Measurements from ENCODE around the gene PEX10.
A peak's percentile ranks its signal among the peaks of the same experiment; 100 is the strongest.

The PEX10 gene

DNA sequence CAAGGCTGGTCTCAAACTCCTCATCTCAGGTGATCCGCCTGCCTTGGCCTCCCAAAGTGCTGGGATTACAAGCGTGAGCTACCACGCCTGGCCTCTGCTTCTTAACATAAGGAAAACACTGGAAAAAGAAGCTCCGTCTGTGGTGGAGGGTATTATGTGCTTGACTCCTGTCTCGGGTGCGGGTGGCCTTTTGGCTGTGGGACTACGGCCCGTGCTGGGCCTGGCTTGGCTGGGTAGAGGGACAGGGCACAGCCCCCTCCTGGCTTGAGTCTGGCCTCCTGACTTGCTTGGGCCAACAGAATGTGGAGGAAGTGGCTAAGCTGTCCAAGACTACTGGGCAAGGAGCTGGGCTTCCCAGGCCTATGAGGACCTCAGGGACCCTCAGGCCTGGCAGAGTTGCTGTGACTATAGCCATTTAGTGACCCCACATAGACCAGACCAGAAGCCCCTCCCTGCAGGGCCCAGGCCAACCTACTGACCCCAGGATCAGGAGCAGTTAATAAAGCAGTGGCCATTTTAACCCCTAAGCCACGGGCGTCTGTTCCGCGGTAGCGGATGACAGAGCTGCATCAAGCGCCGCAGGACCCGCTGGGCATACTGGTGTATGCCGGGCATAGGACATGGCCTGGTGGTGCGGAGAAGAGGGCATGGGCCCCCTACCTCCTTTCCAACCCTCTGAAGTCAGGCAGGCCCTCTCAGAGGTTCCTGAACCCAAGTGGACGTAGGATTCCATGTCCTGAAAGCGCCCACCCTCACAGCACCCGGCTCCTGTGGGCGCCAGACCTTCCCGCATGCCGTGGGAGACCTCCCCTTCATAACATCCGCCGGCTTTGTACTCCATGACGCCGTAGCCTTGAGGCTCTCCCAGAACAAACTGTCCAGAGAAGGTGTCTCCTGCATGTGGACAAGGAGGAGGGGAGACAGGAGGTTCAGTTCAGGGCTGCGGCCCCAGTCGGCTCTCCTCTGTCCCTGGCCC lies 25.4 kb downstream of the PEX10 start:
- DNase-seq (ENCODE audit: low spot score), result no peak

DNA sequence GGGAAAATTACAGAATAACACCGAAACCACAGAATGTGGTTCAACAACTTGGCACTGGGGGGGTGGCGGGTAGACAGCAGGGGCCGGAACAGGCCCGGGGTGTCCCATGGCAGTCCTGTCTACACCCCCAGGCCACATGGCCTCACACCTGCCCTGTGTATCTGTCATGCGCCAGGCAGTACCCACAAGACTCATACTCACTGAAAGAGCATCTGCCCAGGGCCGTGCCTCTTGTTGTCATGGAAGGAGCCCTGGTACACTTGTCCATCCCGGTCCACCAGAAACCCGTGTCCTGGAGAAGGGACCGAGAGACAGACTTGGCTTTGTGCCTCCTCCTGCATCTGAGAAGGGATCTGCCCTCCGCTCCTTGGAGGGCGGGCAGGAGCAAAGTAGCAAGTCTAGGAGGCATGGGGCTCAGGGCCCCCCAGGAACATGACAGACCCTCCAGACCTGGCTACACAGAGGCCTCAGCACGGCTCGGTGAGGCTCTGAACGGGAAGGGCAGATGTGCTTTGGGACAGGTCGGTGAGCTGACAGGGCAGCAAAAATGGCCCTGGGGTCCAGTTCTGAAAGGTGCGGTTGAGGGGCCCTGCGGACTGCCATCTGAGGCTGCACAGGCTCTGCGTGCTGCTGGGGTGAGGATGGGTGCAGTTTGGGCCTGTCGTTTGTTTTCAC lies 26.6 kb downstream of the PEX10 start:
- no peak for DNase-seq (ENCODE audit: low spot score)

DNA sequence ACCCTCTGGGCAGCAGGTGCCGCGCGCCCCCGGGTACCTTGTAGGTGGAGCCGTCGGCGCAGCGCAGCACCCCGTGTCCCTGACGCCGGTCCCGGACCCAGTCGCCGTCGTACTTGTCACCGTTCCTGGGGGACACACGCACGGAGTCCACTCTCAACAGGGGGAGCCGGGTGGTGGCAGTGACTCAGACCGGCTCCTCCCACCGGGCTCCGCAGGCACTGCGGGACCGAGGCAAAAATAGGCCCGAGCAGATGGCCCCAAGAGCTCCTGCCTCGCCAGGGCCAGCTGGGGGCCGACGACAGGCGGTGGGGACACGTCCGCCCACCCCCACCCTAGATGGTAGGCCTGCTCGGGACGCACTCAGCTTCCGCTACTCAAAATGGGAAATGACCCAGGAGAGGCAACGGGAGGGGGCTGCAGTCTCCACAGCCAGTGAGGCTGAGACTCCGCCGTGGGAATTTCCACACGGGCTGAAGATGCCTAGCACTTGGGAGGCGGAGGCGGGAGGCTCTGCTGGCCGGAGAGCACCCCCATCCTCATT lies 27.4 kb downstream of the PEX10 start:
- DNase-seq (ENCODE audit: low spot score), result no peak

DNA sequence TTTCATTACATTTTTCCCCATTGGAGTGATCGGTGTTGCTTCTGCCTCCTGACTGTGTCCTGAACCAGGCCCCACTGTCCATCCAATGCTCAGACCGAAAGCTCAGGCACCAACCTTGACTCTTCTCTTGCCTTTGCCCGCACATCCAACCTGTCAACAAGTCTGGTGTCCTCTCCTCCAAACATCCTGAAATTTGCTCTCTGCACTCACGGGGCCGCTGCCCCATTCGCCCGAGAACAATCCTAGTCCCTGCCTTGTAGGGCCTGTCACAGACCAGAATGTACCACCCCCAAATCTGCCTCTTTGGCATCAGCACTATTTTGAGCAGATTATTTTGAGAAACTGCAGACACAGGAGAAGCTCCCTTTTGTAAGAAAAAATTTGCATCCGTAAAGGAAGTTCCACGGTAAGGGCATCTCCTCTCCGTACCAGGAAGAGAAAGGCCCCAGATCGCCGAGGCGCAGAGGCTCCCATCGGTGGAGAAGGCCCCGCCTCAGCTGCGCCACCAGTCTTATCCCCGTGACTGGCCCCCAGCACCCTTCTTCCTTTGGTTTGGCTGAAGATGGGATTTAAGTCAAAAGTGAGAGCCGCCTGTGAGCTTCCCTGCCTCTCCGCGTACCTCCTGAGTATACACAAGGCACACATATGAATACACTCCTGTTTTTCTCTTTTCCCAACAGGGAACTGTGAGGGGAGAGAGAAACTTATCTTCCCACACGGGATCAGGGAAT lies 28.1 kb downstream of the PEX10 start:
- no peak for DNase-seq (ENCODE audit: low spot score)

DNA sequence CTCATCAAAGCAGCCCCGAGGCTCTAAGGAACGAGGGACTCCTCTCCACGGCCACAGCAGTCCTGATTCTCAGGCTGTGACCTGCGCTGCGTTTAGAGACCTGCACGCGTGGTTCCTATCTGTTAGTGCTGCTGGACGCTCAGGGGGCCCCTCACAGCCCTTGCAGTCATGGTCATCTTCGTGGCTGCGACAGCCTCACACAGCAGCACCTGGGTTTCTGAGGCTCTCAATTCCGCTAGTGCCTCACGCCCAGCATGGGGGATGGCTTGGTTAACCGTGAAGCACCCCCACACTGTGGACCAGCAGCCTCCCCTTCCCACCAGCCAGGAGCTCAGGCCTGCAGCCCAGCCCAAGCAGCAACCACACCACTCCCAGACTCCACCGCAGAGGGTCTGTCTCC lies 28.8 kb downstream of the PEX10 start:
- no peak for DNase-seq (ENCODE audit: low spot score)

DNA sequence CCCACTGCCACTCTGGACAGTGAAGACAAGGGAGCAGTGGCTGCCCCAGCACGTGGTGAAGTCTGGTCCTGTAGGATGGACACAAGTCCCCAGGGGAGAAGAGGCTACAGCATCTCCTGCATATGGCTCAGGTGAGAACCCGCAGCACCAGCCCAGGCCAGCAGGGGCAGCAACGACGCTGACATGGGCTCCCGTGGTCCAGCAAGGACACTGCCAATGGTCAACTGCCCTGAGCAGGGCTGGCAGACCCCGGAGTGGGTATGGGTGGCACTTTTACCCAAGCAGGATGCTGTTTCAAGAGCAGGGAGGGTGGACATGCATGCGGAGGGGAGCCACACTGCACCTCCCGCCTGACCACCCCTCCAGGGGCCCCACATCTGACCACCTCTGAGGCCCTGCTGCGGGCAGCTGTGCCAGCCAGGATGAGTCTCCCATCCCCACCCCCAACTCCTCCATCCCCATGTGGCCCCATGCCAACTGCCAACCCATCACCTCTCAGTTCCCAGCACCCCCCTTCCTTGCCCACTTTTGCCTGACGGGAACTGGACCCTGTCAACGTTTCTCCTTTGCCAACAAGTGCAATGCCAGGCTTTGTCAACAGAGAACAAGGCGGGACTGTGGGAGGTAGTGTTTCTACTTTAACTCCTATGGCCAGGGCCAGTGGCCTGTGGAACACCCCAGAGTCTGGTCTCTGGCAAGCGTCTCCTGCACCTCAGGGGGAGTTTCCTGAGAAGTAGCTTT lies 29.6 kb downstream of the PEX10 start:
- DNase-seq (ENCODE audit: low spot score), result peak; percentile 31

DNA sequence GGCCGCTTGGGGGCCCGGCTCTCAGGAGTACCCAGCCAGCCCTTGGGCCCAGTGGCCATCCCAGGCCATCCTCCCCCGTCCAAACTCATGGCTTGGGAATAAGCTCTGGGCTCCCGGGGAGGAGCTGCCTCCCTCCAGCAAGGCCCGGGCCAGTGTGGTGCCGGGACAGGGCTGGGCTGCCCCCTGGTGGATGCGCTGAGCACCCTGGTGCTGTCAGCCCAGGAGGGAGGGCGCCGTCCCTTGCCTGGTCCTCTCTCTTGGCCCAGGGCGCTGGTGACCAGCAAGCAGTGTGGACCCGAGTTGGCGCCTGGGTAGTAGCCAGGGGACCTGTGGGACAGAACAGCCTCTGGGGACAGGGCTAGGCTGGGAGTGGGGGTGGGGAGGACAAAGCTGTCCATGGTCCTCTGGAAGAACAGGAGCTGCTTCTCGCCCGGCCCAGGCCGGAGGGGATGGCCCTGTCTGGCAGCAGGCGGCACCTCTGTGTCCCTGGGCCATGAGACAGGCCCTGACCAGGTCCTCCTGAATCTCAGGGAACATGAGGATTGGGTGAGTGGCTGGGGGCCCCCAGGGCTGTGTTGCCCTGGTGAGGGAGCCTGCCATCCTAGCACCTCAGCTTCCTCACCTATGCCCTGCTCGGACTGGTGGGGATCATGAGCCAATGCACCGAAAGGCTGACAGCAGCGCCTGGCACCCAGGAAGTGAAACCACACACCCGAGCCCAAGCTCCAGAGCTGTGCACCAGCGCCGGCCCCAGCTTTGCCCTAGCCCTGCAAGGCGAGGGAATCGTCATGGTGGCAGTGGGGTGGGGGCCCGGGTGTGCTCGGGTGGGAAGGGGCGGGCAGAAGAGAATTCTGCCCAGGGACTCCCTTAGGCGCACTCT lies 30.4 kb downstream of the PEX10 start:
- DNase-seq (ENCODE audit: low spot score), result peak; percentile 70

DNA sequence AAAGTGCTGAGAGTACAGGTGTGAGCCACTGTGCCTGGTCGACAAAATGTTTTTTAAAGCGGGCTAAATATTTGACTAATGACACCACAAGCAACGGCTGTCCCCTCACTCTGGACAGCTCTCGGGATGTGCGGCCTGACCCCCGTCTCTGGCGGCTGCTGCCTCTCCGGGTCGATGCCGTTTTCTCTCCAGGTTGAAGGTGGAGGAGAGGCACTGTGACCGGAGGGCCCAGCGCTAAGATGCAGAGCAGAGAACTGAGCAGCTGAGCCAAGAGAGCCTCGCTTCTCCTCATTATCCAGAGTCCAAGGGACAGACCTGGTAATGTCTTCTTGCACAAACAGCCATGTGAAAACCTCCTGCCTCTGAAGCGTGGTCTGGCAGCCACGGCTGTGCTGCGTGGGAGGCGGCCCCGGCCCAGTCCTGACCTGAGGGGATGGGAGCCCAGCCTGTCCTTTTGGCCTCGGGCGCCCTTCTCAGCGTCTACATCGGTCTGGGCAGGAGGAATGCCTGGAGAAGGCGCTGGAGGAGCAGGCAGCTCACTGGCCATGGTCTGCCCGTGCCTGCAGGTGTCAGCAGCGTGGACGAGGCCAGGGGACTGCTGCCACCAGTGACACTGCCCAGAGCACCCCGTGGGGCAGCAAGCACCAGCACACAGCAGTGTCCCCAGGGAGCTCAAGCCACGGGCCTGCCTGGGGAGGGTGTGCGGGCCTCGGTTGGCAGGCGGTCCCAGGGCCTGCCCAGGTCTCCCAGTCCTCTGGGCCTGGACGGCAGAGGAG lies 31.4 kb downstream of the PEX10 start:
- no peak for DNase-seq (ENCODE audit: low spot score)

DNA sequence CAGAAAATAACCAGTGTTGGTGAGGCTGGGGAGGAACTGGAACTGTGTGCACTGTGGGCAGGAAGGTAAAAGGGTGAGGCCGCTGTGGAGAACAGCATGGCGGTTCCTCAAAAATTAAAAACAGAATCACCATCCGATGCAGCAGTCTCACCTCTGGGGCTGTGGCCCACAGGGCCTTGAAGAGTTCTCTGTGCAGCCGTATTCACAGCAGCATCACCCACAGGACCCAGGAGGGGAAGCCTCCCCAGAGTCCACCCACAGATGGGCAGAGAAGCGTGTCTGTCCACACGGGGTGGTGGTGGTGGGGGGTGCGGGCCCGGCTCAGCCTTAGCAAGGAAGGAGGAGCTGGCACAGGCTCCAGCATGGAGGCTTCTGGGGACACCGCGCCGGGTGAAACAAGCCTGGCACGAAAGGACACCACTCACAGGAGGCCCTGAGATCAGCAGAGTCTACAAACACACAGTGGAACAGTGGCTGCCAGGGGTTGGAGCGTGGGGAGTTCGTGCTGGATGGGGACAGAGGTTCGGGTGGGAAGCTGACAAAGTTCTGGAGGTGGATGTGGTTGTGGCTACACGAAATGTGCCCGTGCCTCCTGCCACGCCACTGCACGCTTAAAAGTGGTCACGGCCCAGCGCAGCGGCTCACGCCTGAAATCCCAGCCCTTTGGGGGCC lies 32.5 kb downstream of the PEX10 start:
- DNase-seq (ENCODE audit: low spot score), result no peak

DNA sequence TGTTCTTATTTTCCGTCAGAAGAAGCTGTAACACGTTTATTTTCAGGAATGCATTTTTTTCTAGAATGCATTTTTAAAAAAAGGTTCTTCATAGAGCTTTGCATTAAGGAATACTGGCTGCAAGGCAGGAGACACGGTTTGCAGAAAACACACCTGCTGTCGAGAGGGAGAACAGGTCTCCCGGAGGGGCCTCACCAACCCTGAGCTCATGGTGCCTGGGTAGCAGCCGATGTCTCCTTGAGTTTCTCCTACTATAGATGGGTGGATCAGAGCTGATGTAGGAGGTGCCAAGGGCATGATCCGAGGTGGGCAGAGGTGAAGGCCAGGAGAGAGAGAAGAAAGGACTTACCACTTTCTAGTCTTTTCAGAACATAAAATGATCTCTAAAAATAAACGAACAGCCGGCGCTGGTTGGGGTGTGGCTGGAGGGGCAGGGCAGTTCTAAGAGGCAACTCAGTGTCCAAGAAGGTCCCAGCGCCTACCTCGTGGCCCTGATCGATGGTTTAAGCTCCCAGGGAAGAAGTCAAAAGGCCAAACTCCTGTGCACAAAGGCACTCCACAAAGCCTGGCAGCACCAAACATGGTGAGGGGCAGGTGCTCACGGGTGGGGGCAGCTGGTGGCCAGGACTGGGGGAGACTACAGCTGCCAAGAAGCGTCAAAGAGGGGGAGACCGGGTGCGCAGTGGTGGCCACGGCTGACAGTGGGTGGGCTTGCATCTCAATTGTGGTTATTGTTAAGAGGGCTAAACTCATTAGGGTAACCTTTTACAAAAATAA lies 33.2 kb downstream of the PEX10 start:
- DNase-seq (ENCODE audit: low spot score), result no peak

DNA sequence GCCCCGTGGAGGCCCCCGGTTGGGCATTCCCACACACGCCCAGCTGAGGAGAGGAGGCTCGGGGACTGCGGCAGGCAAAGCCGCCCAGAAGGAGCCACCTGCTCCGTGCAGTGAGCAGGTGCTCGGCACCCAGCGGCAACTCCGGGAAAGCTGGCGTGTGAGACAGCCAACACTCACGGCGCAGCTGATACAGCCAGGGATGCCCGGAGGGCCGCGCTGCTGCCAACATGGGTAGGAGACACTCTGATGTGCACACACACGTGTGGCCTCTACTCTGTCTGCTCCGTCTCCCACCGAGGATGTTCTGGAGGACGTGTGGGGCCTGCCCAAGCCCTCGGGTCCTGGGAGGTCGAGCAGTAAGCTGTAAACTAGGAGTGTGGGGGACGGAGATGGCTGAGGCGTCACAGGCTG lies 33.9 kb downstream of the PEX10 start:
- no peak for DNase-seq (ENCODE audit: low spot score)

DNA sequence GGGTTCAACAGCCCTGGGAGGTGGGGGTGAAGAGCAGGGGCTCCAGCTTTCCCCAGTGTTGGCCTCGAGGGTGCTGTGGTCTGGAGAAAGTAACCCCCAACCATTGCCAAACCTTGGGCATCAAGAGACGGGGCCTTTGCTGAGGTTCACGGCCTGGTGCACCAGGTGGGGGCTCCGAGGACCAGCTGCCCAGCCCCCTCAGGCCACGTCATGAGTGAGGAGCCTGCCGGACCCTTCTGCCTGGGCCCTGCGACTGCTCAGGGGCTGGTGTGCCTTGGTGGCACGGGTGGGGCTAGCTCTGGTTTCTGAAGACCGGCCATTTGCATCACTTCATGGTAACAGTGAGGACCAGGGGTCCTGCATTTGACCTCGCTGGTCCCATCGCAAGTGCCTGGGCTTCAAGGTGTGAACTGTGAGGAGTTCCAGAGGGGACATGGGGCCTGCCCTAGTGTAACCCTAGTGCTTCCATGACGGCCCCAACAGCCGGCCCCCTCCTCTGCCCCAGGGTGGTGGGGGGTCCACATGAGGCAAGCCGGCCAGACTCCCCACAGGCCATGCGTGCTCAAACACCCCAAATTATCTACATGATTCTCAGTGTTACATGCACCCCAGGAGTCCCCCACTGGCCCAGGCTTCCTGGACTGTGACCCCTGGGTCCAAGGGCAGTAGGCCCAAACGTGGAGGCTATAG lies 34.5 kb downstream of the PEX10 start:
- no peak for DNase-seq (ENCODE audit: low spot score)

DNA sequence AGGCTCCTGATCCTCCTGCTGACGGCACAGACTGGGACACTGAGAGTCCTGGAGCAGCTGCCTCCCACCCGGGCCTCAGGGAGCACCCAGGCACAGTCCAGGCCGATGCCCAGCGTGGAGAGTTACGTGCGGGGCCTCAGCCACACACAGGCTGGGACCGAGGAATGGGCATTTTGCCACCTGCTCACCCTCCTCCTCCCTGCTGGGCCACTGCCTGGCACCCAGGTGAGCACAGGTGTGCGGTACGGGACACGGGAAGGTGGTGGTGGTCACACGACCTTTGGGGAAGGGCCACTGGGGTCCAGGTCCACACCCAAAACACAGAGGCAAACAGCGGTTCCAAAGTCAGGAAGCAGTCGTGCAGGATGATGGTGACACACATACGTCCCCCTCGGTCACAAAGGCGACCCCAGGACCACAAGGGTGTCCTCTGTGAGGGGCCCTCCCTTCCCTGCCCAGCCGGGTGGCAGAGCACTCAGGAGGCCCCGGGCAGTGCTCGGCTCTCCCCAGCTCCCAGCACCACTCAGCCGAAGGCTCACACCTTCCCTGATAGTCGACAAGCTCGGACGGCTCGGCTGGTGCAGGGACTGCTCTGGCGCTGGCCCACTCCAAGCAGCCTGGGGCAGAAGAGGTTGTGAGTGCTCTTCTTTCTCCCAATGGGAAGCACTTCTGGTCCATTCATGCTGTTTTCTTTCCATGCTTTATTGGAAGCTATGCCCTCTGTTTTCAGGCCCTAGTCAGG lies 35.3 kb downstream of the PEX10 start:
- no peak for DNase-seq (ENCODE audit: low spot score)

DNA sequence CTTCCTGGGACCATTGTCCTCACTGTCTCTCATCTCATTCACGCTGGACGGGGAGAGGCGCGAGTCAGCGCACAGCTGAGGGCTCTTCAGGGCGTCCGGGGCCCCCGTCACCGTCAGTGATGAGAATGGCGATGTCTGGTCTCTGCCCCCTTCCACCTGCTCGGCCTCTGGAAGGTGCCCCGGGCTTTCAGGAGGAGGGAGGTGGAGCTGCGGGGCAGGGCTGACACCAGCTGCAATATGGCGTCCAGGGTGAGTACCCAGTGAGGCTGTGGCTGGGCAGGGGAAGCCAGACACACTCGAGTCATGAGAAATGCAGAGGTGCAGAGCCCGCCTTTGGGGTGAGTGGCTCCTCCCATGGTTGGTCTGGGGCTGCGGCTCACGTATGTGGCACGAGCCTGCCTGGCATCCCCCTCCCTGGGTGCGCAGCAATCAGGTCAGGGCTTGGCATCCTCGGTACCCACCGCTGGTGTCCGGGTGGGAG lies 36.1 kb downstream of the PEX10 start:
- DNase-seq (ENCODE audit: low spot score), result no peak

DNA sequence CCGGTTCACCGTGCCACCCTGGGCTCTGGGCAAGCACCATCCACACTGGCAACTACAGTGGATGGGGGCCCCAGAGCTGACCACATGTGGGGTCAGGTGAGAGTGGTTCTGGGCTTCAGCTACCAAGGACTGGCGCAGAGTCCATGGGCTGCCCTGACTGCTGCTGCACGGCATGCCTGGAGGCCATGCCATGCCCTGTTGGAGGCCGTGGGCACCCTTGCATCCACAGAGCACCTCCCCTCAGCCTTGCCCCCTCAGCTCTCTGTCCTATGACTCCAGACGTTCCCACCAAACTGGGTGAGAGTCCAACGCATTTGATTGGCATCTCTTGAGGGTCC lies 36.5 kb downstream of the PEX10 start:
- no peak for DNase-seq (ENCODE audit: low spot score)

DNA sequence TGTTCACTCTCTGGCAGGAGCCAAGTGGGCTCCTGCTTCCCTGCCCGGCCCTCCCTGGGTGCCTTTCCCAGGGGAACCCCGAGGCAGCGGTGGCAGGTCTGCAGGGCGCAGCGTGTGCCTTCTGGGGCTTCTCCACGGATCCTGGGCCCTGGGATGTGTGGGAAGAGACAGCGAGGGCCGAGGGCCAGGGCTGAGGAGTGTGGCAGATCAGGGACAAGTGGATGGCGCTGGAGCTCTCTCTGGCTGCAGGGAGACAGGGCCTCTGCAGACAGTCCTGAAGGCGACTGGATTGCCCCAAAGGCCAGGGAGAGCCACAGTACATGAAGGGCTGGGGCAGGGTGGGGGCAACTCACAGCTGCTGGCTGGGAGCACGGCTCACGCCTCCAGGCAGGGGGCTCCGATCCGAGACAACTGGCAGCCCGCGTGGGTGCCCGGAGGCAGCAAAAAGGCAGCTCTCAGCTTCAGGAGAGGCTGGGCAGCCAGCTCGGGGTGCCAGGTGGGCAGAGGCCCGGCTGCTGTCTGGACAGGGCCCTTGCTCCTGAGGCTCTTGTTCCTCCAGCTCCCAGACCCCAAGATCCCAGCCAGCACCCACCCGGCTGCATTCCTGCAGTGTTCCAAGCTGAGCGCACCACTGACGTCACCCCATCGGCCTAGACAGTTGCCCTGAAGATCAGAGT lies 37.0 kb downstream of the PEX10 start:
- DNase-seq (ENCODE audit: low spot score), result no peak
